Loucy (cell line): Measurements from ENCODE around the gene ZNF81.
"Not testable (repeated sequence)": the region's sequence is repeated elsewhere in the genome, so short reads cannot be mapped to it uniquely, and the experiment has no call there.

Experiments used
- H2AFZ ChIP-seq: fragments of 200-600 bp; sonication (generic); 2 replicates; pipeline ENCODE4 v1.6.0; 2016; ENCODE audit warnings: antibody characterized with exemption, mild to moderate bottlenecking, low read length, moderate library complexity
- H3F3A ChIP-seq: fragments of 200-600 bp; 2 replicates; pipeline ENCODE4 v1.6.0; 2016; ENCODE audit warnings: antibody characterized with exemption, low read depth, mild to moderate bottlenecking
- H3K27me3 ChIP-seq: fragments of 200-600 bp; sonication (generic); 2 replicates; pipeline ENCODE4 v1.6.1; 2014; ENCODE audit warnings: low read length, mild to moderate bottlenecking; ENCODE audit not compliant: insufficient read depth, poor library complexity, severe bottlenecking
- H3K36me3 ChIP-seq: fragments of 200-600 bp; sonication (generic); 2 replicates; pipeline ENCODE4 v1.6.1; 2016; ENCODE audit warnings: low read length; ENCODE audit not compliant: insufficient read depth
- H3K4me1 ChIP-seq: fragments of 200-600 bp; sonication (generic); 2 replicates; pipeline ENCODE4 v1.5.1; 2014; ENCODE audit warnings: low read length, mild to moderate bottlenecking; ENCODE audit not compliant: insufficient read depth, poor library complexity, severe bottlenecking
- H3K4me2 ChIP-seq: fragments of 200-600 bp; sonication (generic); 2 replicates; pipeline ENCODE4 v1.6.0; 2014; ENCODE audit warnings: antibody characterized with exemption, low read length, low read depth, mild to moderate bottlenecking; ENCODE audit not compliant: poor library complexity, severe bottlenecking
- H3K4me3 ChIP-seq: fragments of 200-600 bp; sonication (generic); 2 replicates; pipeline ENCODE4 v1.5.1; 2014; ENCODE audit warnings: low read length, mild to moderate bottlenecking, mixed read lengths; ENCODE audit not compliant: poor library complexity, severe bottlenecking
- H3K79me2 ChIP-seq: fragments of 200-600 bp; sonication (generic); 2 replicates; pipeline ENCODE4 v1.6.1; 2014; ENCODE audit warnings: low read length; ENCODE audit not compliant: insufficient read depth
- H3K9ac ChIP-seq: fragments of 200-600 bp; sonication (generic); 2 replicates; pipeline ENCODE4 v1.6.0; 2014; ENCODE audit warnings: mild to moderate bottlenecking, low read depth, low read length, moderate library complexity; ENCODE audit not compliant: poor library complexity, severe bottlenecking
- H3K9me2 ChIP-seq: fragments of 200-600 bp; sonication (generic); replicated peaks from 2 replicates; pipeline ENCODE4 v1.6.1; 2016; ENCODE audit warnings: low read depth, low read length, mixed read lengths
- H3K9me3 ChIP-seq: fragments of 200-600 bp; sonication (generic); 2 replicates; pipeline ENCODE4 v1.6.1; 2014; ENCODE audit warnings: mild to moderate bottlenecking, antibody characterized with exemption, low read length, low read depth; ENCODE audit not compliant: insufficient read depth
- H4K20me1 ChIP-seq: fragments of 200-600 bp; sonication (generic); 2 replicates; pipeline ENCODE4 v1.6.0; 2014; ENCODE audit warnings: antibody characterized with exemption, low read length, mild to moderate bottlenecking; ENCODE audit not compliant: insufficient read depth, poor library complexity, severe bottlenecking
- EZH2phosphoT487 ChIP-seq: fragments of 200-600 bp; IDR thresholded peaks from 2 replicates; pipeline ENCODE4 v1.6.1; 2018; ENCODE audit warnings: antibody characterized with exemption, mild to moderate bottlenecking, moderate library complexity, borderline replicate concordance
- TF ChIP-seq, protein P1 (sequence below): fragments of 200-600 bp; sonication (generic); conservative IDR thresholded peaks from 2 replicates; pipeline ENCODE4 v1.5.1; 2014; ENCODE audit warnings: mild to moderate bottlenecking, antibody characterized with exemption, low read length

The ZNF81 gene

GRCh38 chrX:47798861-47799260 is 37.8 kb upstream of the ZNF81 start:
- Histone ChIP-seq H3K9ac (no peak overlapping the region), H3F3A (no peaks in the 10 kb centered on the region), H3K9me3 (no peaks in the 10 kb centered on the region), H3K9me2 (no peaks in the 10 kb centered on the region), H3K4me2 (no peak overlapping the region), H3K79me2 (no peaks in the 10 kb centered on the region), H4K20me1 (no peaks in the 10 kb centered on the region), H3K36me3 (no peaks in the 10 kb centered on the region), H3K4me3 (no peak overlapping the region), H2AFZ (no peak overlapping the region), H3K27me3 (no peaks in the 10 kb centered on the region), H3K4me1 (no peaks in the 10 kb centered on the region)
- TF ChIP-seq EZH2phosphoT487, result no peak
- TF ChIP-seq, protein P1, sequence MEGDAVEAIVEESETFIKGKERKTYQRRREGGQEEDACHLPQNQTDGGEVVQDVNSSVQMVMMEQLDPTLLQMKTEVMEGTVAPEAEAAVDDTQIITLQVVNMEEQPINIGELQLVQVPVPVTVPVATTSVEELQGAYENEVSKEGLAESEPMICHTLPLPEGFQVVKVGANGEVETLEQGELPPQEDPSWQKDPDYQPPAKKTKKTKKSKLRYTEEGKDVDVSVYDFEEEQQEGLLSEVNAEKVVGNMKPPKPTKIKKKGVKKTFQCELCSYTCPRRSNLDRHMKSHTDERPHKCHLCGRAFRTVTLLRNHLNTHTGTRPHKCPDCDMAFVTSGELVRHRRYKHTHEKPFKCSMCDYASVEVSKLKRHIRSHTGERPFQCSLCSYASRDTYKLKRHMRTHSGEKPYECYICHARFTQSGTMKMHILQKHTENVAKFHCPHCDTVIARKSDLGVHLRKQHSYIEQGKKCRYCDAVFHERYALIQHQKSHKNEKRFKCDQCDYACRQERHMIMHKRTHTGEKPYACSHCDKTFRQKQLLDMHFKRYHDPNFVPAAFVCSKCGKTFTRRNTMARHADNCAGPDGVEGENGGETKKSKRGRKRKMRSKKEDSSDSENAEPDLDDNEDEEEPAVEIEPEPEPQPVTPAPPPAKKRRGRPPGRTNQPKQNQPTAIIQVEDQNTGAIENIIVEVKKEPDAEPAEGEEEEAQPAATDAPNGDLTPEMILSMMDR, result no peak

DNA sequence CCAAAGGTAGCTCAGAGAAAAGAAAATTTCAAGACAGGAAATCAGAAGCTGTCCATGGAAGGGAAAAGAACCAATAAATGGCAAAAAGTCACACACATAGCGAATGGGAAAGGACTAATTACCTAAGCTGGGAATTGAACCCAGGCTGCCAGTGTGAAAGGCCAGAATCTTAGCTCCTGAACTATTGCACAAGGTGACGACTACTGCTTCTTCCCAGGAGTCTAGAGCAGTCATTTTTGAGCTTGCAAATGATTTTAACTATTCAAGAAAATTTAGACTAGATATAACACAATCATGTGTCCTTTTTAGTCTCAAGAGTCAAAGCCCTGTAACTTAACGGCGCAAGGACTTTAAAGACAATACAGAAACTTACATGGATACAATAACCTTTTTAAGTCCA is 34.1 kb upstream of the ZNF81 start:
- no peaks in the 10 kb centered on the region for H3K9me2 ChIP-seq
- no peaks in the 10 kb centered on the region for H3K79me2 ChIP-seq
- no peaks in the 10 kb centered on the region for H4K20me1 ChIP-seq
- no peak overlapping the region for H3K4me2 ChIP-seq
- no peaks in the 10 kb centered on the region for H3K27me3 ChIP-seq
- TF ChIP-seq, protein P1, result no peak
- TF ChIP-seq EZH2phosphoT487, result no peak
- no peaks in the 10 kb centered on the region for H3K4me1 ChIP-seq
- H3K9ac ChIP-seq, result no peak overlapping the region
- no peak overlapping the region for H2AFZ ChIP-seq
- no peaks in the 10 kb centered on the region for H3K9me3 ChIP-seq
- H3K36me3 ChIP-seq, result no peaks in the 10 kb centered on the region
- H3K4me3 ChIP-seq, result no peak overlapping the region
- no peaks in the 10 kb centered on the region for H3F3A ChIP-seq

GRCh38 chrX:47803103-47803502 is 33.6 kb upstream of the ZNF81 start:
- not testable (repeated sequence) for H3K4me2 ChIP-seq, H3K9me3 ChIP-seq, H3K27me3 ChIP-seq, H3K36me3 ChIP-seq, H2AFZ ChIP-seq, H3K79me2 ChIP-seq, H3K4me3 ChIP-seq, H3F3A ChIP-seq, H4K20me1 ChIP-seq, H3K9me2 ChIP-seq, H3K9ac ChIP-seq, H3K4me1 ChIP-seq

- no peak overlapping the region for H3K4me2 ChIP-seq
- no peaks in the 10 kb centered on the region for H4K20me1 ChIP-seq
- H3K9ac ChIP-seq, result no peak overlapping the region
- no peaks in the 10 kb centered on the region for H3K9me2 ChIP-seq
- no peaks in the 10 kb centered on the region for H3F3A ChIP-seq
- no peaks in the 10 kb centered on the region for H3K4me1 ChIP-seq
- no peak overlapping the region for H3K4me3 ChIP-seq
- H3K79me2 ChIP-seq, result no peaks in the 10 kb centered on the region
- H3K9me3 ChIP-seq, result no peaks in the 10 kb centered on the region
- H2AFZ ChIP-seq, result no peak overlapping the region
- H3K36me3 ChIP-seq, result no peaks in the 10 kb centered on the region
- no peak for TF ChIP-seq EZH2phosphoT487
- TF ChIP-seq, protein P1, result no peak
- no peaks in the 10 kb centered on the region for H3K27me3 ChIP-seq
These were observed 32.4 kb upstream of the ZNF81 start for GRCh38 chrX:47804315-47804714.

- H2AFZ ChIP-seq, H3K4me2 ChIP-seq, H3K27me3 ChIP-seq: not testable (repeated sequence)
These were observed 30.9 kb upstream of the ZNF81 start for GRCh38 chrX:47805844-47806243.

More at GRCh38 chrX:47805844-47806243, 30.9 kb upstream of the ZNF81 start:
- not testable (repeated sequence) for H3K9me2 ChIP-seq, H3K4me1 ChIP-seq, H3K9ac ChIP-seq, H3K79me2 ChIP-seq, H3K9me3 ChIP-seq, H3K36me3 ChIP-seq, H3K4me3 ChIP-seq, H3F3A ChIP-seq, H4K20me1 ChIP-seq
